GM10847 (cell line): ENCODE results near the gene DRD4.

Experiments
- POLR2A ChIP-seq: IDR thresholded peaks from 2 replicates; pipeline ENCODE4 v1.6.1; 2011; ENCODE audit not compliant: insufficient read length; ENCODE audit errors: extremely low read depth

Gene DRD4

DNA sequence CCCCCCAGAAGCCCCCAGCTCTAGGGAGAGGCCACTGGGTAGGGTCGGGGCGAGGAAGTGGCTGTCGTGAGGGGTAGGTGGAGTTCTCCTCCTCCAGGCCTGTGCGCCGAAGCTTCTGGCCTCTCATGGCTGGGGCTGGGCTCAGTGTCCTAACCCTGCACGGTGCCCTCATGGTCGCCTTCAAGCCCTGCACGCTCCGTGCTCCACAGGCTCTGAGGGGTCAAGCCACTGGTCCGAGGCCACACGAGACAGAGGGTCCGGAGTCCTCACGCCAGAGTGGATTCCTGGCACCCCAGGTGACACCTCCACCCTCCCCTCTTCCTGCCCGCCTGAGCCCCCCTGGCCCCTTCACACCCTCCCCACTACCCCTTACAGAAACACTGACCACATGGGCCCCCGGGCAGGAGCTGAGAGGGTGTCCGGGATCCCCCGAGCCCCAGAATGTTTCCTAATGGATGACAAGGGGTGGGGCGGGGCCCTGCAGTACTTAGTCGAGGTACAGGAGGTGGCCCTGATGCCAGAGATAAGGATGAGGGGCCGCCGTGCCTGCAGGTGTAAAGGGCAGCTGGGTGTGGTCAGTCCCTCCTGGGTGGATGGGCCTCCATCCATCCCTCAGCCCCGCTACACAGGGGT, 11.3 kb upstream of the DRD4 start:
- TF ChIP-seq POLR2A = no peak

DNA sequence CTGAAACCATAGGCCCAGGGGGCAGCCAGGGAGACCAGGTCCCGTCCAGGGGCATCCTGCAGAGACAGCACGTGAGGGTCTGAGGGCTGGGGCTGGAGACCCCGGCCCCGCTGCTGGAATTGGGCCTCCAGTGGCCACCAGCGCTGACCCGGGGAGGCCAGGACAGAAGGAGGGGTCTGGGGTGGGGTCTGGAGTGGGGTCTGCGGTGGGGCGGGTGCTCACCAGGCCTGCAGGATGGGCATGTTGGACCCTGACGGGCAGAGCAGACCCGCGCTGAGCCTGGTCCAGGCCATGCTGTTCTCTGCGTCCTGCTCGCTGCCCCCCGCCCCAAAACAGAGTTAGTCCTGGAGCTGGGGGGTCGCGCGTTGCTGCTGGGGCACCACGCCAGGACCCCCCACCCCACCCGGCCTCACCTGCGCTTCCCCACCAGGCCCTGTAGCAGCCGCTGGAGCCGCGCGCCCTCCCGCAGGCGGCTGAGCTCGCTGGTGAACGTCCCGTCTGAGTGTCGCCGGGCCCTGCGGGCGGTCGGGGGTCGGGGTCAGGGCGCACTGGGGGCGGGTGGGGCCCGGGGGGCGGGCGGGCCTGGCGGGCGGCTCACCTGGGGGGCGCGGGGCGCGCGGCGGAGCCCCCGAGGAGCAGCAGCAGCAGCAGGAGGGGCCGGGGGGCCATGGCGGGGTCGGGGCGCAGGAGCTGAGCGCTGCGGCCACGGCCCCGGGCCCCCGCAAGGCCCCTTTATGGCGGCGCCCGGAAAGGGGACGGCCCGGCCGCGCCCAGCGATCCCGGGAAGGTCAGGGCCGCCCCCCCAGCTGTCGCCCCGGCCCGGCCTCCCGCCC, 10.4 kb upstream of the DRD4 start, which contains the start of gene SCT:
SCT (minus strand) TSS at position 707 of the 833 bp plus-strand sequence; CDS start at position 669, 38 bp downstream.
- no peak for TF ChIP-seq POLR2A

DNA sequence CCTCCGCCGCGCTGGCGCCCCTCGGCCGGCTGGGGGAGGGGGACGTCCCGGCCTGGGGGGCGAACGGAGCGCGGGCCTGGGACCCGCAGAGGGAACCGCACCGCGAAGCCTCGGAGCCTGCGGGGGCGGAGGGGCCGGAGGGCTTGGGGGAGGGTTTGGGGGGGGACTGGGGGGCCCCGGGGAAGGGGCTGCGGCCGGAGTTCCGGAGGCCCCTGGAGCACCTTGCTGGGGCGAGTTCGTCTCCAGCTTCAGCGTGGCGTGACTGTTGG, 9.8 kb upstream of the DRD4 start:
- TF ChIP-seq POLR2A = no peak

DNA sequence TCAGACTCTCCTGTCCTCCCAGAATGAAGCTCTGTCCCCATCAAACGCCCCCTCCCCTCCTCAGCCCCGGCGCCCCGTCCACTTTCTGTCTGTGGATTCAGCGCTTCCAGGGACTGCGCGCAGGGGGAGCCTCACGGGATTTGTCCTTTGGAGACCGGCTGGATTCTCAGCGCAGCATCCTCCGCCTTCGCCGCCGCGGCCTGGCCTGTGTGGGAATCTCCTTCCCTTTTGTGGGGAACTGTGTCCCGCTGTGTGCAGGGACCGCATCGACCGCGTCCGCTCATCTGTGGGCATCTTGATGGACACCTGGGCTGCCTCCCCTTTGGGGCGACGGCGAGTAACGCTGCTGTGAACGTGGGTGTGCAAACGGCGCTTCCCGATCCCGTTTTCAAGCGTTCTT, 9.0 kb upstream of the DRD4 start:
- TF ChIP-seq POLR2A = no peak

DNA sequence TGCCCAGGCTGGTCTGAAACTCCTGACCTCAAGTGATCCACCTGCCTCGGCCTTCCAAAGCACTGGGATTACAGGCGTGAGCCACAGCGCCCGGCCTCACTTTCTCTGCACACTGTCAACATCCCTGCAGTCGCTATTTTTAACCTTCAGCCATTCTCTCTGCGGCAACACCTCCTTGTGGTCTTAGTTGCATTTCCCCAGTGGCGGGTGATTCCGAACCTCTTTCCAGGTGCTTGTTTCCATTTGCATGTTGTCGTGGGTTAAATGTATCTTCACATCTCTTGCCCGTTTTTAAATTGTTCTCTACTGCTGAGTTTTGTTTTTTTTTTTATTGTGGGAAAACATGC, 7.9 kb upstream of the DRD4 start:
- TF ChIP-seq POLR2A = no peak

DNA sequence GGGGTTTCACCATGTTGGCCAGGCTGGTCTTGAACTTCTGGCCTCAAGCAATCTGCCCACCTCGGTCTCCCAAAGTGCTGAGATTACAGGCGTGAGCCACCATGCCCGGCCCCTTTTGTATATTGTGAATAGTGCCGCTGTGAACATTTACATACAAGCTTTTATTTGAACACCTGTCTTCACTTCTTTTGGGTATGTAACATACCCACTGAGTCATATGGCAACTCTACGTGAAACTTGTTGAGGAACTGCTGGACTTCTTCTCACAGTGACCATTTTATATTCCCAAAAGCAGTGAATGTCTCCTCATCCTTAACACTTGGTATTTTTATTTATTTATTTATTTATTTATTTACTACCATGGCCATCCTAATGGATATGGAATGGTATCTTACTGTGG, 6.2 kb upstream of the DRD4 start:
- no peak for TF ChIP-seq POLR2A

DNA sequence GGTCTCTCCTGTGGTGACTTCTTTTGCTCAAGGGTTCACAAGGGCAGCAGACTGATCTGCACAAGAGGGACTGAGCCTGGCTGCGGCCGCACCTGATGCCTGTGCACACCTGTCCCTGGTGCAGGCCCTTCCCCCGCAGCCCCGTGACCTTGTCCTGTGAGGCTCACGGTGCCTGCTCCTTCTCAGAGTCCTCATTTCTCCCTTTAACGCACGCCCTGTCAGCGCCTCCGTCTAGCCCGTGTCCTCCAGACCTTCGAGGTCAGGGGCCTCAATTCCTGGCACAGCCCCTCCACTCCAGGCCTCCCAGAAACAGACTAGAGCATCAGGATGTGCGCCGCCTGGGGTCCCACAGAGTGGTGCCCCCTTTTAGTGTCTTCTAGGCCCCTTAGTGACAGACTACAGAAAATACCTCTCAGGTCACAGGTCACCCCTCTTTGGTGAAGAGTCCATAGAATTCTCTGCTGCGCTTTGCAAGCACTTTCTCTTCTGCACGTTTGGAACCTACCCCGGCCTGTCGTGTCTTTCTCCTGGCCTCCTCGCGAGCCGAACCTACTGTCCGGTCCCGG, 1.0 kb upstream of the DRD4 start:
- TF ChIP-seq POLR2A = no peak

DNA sequence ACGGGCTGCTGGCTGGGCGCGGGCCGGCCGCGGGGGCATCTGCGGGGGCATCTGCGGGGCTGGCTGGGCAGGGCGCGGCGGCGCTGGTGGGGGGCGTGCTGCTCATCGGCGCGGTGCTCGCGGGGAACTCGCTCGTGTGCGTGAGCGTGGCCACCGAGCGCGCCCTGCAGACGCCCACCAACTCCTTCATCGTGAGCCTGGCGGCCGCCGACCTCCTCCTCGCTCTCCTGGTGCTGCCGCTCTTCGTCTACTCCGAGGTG, 194 bp downstream of the DRD4 start:
- no peak for TF ChIP-seq POLR2A

DNA sequence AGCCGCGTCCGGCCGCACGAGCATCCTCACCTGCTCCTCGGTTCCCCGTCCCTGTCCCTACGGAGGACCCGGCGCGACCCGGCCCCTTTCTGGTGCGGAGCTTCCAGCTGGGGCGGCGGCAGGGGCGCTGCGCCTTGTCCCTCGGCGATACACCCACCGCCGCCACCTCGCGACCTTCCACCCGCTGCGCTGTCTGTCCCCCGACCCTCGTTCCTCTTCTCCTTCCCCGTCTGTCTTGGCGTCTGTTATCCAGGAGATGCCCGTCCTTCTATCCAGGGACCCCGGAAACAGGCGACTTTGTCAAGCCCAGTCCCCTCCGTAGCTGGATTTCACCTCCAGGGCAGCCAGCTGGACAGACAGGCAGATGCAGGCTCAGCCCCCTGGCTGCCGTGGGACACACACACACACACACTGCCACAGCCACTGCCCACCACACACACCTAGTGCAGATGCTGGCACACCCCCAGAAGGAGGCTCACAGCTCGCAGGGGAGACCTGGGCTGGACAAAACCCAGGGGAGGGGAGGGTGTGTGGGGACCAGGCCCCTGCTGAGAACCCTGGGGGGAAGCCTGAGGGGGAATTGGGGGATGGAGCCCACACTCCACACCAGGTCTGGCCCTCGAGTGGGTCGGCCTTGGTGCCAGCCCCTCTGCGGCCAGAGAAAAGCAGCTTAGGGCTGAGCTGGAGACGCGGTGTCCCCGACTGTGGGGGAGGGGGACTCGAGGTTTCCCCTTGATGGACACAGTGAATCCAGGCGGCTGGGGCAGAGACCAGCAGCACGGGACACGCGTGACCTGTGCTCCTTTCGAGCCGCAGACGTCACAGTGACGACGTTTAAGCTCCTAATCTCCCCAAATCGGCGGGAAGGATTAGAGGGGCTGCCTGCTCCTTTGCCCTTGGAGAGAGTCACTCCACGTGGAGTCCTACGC, 788 bp downstream of the DRD4 start:
- TF ChIP-seq POLR2A = no peak

DNA sequence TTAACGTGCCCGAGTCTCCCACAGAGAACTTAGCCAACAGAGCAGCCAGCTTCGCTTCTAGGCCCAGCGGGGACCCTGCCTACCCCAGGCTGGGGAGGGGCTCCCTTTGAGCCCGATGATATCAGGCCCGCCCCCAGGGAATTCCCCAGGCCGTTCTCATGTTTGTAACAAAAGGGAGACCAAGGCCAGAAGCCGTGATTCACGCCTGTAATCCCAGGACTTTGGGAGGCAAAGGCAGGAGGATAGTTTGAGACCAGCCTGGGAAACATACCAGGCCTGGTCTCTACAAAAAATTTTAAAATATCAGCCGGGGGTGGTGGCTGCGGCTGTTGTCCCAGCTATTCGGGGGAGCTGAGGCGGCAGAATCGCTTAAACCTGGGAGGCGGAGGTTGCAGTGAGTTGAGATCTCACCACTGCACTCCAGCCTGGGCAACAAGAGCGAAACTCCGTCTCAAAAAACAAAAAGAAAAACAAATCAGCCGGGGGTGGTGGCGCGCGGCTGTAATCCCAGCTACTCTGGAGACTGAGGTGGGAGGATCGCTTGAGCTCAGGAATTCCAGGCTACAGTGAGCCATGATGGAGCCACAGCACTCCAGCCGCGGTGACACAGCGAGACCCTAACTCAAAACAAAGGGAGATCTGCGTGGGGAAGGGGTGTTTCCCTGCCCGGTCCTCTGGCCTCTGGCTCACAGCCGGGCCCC, 1.7 kb downstream of the DRD4 start:
- TF ChIP-seq POLR2A = no peak

DNA sequence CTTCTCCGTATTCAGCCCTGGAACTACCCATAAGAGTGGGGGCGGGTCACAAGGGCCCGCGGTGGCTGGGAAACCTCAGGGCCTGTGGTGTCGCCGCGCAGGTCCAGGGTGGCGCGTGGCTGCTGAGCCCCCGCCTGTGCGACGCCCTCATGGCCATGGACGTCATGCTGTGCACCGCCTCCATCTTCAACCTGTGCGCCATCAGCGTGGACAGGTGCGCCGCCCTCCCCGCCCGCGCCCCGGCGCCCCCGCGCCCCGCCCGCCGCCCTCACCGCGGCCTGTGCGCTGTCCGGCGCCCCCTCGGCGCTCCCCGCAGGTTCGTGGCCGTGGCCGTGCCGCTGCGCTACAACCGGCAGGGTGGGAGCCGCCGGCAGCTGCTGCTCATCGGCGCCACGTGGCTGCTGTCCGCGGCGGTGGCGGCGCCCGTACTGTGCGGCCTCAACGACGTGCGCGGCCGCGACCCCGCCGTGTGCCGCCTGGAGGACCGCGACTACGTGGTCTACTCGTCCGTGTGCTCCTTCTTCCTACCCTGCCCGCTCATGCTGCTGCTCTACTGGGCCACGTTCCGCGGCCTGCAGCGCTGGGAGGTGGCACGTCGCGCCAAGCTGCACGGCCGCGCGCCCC, 2.4 kb downstream of the DRD4 start:
- TF ChIP-seq POLR2A = no peak

DNA sequence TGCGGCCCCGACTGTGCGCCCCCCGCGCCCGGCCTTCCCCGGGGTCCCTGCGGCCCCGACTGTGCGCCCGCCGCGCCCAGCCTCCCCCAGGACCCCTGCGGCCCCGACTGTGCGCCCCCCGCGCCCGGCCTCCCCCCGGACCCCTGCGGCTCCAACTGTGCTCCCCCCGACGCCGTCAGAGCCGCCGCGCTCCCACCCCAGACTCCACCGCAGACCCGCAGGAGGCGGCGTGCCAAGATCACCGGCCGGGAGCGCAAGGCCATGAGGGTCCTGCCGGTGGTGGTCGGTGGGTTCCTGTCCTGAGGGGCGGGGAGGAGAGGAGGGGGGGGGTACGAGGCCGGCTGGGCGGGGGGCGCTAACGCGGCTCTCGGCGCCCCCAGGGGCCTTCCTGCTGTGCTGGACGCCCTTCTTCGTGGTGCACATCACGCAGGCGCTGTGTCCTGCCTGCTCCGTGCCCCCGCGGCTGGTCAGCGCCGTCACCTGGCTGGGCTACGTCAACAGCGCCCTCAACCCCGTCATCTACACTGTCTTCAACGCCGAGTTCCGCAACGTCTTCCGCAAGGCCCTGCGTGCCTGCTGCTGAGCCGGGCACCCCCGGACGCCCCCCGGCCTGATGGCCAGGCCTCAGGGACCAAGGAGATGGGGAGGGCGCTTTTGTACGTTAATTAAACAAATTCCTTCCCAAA, 3.1 kb downstream of the DRD4 start:
- TF ChIP-seq POLR2A = no peak

DNA sequence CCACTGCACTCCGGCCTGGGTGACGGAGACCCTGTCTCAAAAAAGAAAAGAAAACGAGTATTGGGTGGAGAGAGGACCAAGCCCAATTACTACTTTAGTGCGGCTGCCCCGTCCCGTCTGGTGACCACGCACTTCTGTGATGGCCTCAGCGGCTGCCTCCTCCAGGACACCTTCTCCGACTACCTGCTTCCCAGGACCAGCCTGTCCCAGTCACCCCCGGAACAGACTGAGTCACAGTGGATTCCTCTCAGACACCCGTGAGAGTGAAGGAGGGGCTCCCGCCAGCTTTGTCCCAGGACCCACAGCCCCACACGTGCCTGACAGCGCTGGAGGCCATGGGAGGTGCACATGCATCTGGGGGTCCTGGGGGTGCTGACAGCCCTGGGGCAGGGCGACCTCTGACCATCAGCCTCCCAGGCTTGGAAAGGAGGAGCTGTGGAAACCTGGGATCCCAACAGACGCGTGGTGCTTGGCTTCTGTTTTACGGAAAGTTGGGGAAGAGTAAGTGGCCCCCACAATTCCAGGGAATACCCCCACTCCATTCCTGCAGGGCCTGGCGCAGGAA, 4.8 kb downstream of the DRD4 start:
- no peak for TF ChIP-seq POLR2A

DNA sequence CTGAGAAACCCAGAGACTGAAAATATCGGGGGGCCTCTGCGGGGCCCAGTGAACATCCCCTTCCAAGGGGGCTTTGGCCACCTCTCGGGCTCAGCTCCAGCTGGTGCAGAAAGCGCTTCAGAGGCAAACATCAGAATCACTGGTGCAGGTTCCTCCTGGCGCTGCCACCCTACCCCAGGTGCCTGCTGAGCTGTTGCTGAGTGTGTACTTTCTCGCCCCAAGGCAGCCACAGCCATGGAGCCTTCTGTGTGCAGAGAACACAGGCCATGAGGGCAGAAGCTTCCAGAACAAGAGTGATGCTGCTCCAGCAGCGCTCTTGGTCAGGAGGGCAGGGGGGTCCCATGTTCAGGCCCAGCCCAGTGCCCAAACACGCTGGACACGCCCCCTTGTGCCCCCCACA, 6.3 kb downstream of the DRD4 start:
- no peak for TF ChIP-seq POLR2A
